Neuronal stem cell (in vitro differentiated cells): ENCODE measurements around the gene WNT6.

Source experiments
- DNase-seq: peaks from one replicate; pipeline ENCODE4 v3.0.0-alpha.2; 2013; ENCODE audit warnings: low spot score
- H2AFZ ChIP-seq: one replicate; pipeline ENCODE4 v1.6.1; 2013; ENCODE audit warnings: mild to moderate bottlenecking, low read length, inconsistent platforms
- H2AK5ac ChIP-seq: 2 replicates; pipeline ENCODE4 v1.6.1; 2013; ENCODE audit warnings: low read depth, mild to moderate bottlenecking, inconsistent platforms, low read length, moderate library complexity, mixed read lengths
- H2BK120ac ChIP-seq: 2 replicates; pipeline ENCODE4 v1.6.1; 2013; ENCODE audit warnings: low read depth, mild to moderate bottlenecking, inconsistent platforms, low read length, moderate library complexity, mixed read lengths
- H2BK12ac ChIP-seq: one replicate; pipeline ENCODE4 v1.6.1; 2013; ENCODE audit warnings: low read length, inconsistent platforms
- H2BK15ac ChIP-seq: 2 replicates; pipeline ENCODE4 v1.6.1; 2013; ENCODE audit warnings: mild to moderate bottlenecking, low read length, inconsistent platforms, mixed read lengths
- H2BK5ac ChIP-seq: one replicate; pipeline ENCODE4 v1.6.1; 2013; ENCODE audit warnings: inconsistent platforms, mild to moderate bottlenecking, low read length, moderate library complexity
- H3K14ac ChIP-seq: one replicate; pipeline ENCODE4 v1.6.1; 2013; ENCODE audit warnings: low read length, inconsistent platforms
- H3K18ac ChIP-seq: 2 replicates; pipeline ENCODE4 v1.6.1; 2013; ENCODE audit warnings: low read length, inconsistent platforms
- H3K23ac ChIP-seq: 2 replicates; pipeline ENCODE4 v1.6.1; 2013; ENCODE audit warnings: low read depth, mild to moderate bottlenecking, mixed read lengths, low read length, inconsistent platforms; ENCODE audit not compliant: poor library complexity
- H3K27ac ChIP-seq: replicated peaks from 3 replicates; pipeline ENCODE4 v1.5.1; 2013; ENCODE audit warnings: low read length, inconsistent platforms
- H3K27me3 ChIP-seq, 3 experiments: 2 replicates each; pipeline ENCODE4 v1.6.1; 2013; ENCODE audit warnings: low read length in 3 of 3, mild to moderate bottlenecking in 2 of 3, inconsistent platforms in 1 of 3, low read depth in 1 of 3, mixed read lengths in 1 of 3, moderate library complexity in 1 of 3; ENCODE audit not compliant: control insufficient read depth in 3 of 3, insufficient read depth in 3 of 3
- H3K36me3 ChIP-seq, 2 donors: replicated peaks in 1 of 2; 2 replicates each; pipeline ENCODE4 v1.6.1; 2013; ENCODE audit warnings: low read length in 2 of 2; ENCODE audit not compliant: control insufficient read depth in 2 of 2, insufficient read depth in 2 of 2
- H3K4ac ChIP-seq: 2 replicates; pipeline ENCODE4 v1.6.1; 2013; ENCODE audit warnings: inconsistent platforms, mild to moderate bottlenecking, low read length, moderate library complexity
- H3K4me1 ChIP-seq, 2 donors: 1 replicate in 1 of 2; 2 replicates in 1 of 2; pipeline ENCODE4 v1.6.1; 2013; ENCODE audit warnings: low read length in 2 of 2, low read depth in 1 of 2; ENCODE audit not compliant: control insufficient read depth in 2 of 2, insufficient read depth in 1 of 2
- H3K4me2 ChIP-seq: one replicate; pipeline ENCODE4 v1.6.1; 2013; ENCODE audit warnings: mild to moderate bottlenecking, low read length, inconsistent platforms; ENCODE audit not compliant: insufficient read depth, poor library complexity, severe bottlenecking
- H3K4me3 ChIP-seq, 2 donors: 2 replicates each; pipeline ENCODE4 v1.5.1; 2013; ENCODE audit warnings: low read length in 2 of 2, mild to moderate bottlenecking in 2 of 2, inconsistent platforms in 1 of 2, moderate library complexity in 1 of 2
- H3K79me1 ChIP-seq: one replicate; pipeline ENCODE4 v1.6.1; 2013; ENCODE audit warnings: low read depth, mild to moderate bottlenecking, inconsistent platforms, low read length, moderate library complexity
- H3K9ac ChIP-seq: one replicate; pipeline ENCODE4 v1.6.1; 2013; ENCODE audit warnings: mild to moderate bottlenecking, low read depth, low read length, inconsistent platforms; ENCODE audit not compliant: poor library complexity
- H3K9me3 ChIP-seq, 2 donors: replicated peaks in 1 of 2; 2 replicates each; pipeline versions ENCODE3 to v1.6.1; 2013; ENCODE audit warnings: low read length in 2 of 2, mild to moderate bottlenecking in 2 of 2, inconsistent platforms in 1 of 2, low read depth in 1 of 2, mixed read lengths in 1 of 2, moderate library complexity in 1 of 2; ENCODE audit not compliant: control insufficient read depth in 2 of 2, insufficient read depth in 1 of 2
- H4K8ac ChIP-seq: one replicate; pipeline ENCODE4 v1.6.1; 2013; ENCODE audit warnings: low read depth, mild to moderate bottlenecking, inconsistent platforms, low read length, moderate library complexity
- H4K91ac ChIP-seq: one replicate; pipeline ENCODE4 v1.6.1; 2013; ENCODE audit warnings: low read length, low read depth, mild to moderate bottlenecking, inconsistent platforms; ENCODE audit not compliant: poor library complexity
- WGBS, 2 donors: extraction: QIAGEN DNeasy Blood & Tissue Kit; methylation state at CpG; one replicate each; pipeline ENCODE4 v1.1.7; 2013; ENCODE audit warnings: missing lambda C conversion rate in 2 of 2, mixed read lengths in 1 of 2; ENCODE audit not compliant: insufficient read length in 2 of 2, insufficient replicate concordance in 1 of 2; ENCODE audit errors: extremely low coverage in 2 of 2; 5-methylcytosine and 5-hydroxymethylcytosine counted together

The WNT6 gene

DNA sequence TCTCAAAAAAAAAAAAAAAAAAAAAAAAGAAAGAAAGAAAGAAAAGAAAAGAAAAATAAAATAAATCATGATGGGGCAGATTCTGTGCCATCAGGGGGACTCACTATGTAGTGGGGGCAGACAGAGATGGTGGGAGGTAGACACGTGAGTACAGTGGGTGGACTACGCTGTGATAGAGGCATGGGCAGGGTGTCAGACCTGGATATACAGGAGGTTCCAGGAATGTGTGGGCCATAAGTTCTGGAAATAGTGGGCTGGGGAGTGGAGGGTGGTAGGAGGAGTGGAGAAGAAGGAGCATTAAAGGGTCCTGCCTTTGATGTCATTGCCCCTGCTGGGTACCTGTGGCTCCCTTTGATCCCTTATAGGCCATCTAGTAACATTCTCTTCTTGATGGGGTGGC lies 8.8 kb upstream of the WNT6 start:
- Histone ChIP-seq H4K8ac (no peak overlapping the region), H3K4me1 (peaks cover 0 to 5% of the 10 kb centered on the region in 2 donors), H3K4me3 (no peak overlapping the region), H2BK120ac (no peak overlapping the region), H2AK5ac (no peak overlapping the region), H2BK15ac (no peak overlapping the region), H3K27ac (no peak overlapping the region), H2BK5ac (no peak overlapping the region), H3K14ac (no peak overlapping the region), H2AFZ (no peak overlapping the region), H3K9ac (no peak overlapping the region), H3K4ac (no peak overlapping the region), H3K23ac (no peak overlapping the region), H3K36me3 (no peaks in the 10 kb centered on the region), H3K9me3 (no peaks in the 10 kb centered on the region), H3K79me1 (no peaks in the 10 kb centered on the region), H3K18ac (no peak overlapping the region), H2BK12ac (no peak overlapping the region), H4K91ac (no peak overlapping the region), H3K27me3 (peaks cover 7 to 41% (median 28%) of the 10 kb centered on the region in 3 experiments), H3K4me2 (no peak overlapping the region)
- no CpG with 5 or more reads among the region's 2 CpGs for WGBS, 2 donors
- no peak for DNase-seq

DNA sequence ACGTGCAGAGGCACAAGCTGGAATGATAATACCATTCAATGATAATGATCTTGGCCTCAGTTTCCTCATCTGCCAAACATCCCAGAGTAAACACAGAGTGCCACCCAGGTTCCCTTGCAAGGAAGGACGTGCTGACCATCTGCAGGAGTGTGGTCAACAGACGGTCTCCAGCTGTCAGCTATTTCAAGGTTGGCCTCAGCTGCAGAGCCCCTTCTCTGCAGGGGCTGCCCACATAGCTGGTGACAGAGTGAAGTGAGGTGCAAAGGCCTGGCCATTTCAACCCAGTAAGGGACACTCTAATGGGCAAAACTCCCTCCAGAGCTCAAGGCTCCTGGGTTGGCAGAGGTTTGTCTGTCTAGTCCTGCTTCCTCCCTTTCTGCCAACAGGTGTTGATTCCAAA lies 8.3 kb upstream of the WNT6 start:
- H3K36me3 ChIP-seq = no peaks in the 10 kb centered on the region
- H3K9me3 ChIP-seq = no peaks in the 10 kb centered on the region
- H3K9ac ChIP-seq = no peak overlapping the region
- peaks cover 0 to 5% of the 10 kb centered on the region in 2 donors for H3K4me1 ChIP-seq
- H2BK120ac ChIP-seq = no peak overlapping the region
- no peak overlapping the region for H3K27ac ChIP-seq
- DNase-seq = no peak
- WGBS, 2 donors = no CpG with 5 or more reads among the region's 3 CpGs
- no peak overlapping the region for H3K14ac ChIP-seq
- H2BK5ac ChIP-seq = no peak overlapping the region
- no peak overlapping the region for H4K91ac ChIP-seq
- H3K27me3 ChIP-seq = peaks cover 7 to 46% (median 33%) of the 10 kb centered on the region in 3 experiments
- H3K23ac ChIP-seq = no peak overlapping the region
- H3K79me1 ChIP-seq = no peaks in the 10 kb centered on the region
- no peak overlapping the region for H4K8ac ChIP-seq
- H3K4me2 ChIP-seq = no peak overlapping the region
- no peak overlapping the region for H2AFZ ChIP-seq
- H3K4ac ChIP-seq = no peak overlapping the region
- H2BK15ac ChIP-seq = no peak overlapping the region
- no peak overlapping the region for H2AK5ac ChIP-seq
- no peak overlapping the region for H2BK12ac ChIP-seq
- no peak overlapping the region for H3K18ac ChIP-seq
- H3K4me3 ChIP-seq = no peak overlapping the region

DNA sequence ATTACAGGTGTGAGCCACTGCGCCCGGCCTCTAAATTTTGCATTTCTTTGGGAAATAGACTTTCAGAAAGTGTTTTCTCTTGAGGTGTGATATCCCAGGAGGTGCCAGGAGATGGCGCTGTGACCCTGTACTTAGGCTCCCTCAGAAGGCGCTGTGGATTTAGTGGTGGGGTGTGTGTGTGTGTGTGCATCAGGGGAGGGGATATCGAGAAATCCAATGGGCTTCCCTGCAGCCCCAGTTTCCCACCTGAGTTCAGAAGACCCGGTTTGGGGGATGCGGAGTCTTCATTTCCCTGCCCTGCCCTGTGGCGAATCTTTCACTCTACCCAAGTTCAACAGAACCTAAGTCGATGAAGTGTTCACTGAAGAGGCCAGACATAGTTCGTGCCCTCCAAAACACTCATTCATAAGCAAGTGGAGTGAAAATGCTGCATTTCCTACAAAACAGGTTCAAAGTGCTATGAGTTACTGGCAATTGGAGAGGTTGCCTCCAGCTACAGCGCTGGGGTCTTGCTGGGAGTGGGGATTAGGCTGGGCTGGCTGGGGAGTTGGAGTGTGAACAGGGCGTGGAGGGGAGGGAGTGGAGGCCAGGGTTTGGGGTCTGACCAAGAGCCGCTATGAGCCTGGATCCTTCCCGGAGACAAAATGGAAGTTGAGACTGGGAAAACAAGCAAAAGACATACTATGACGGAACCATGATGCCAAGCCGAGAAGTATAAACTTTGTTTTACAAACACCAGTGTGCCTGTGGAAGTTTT lies 6.5 kb upstream of the WNT6 start:
- Histone ChIP-seq H2BK5ac (no peak overlapping the region), H3K36me3 (no peaks in the 10 kb centered on the region), H3K9ac (peak overlapping the region; percentile 36), H3K18ac (peak overlapping the region; percentile 9), H3K9me3 (no peaks in the 10 kb centered on the region), H3K23ac (peak overlapping the region; percentile 6), H2BK15ac (no peak overlapping the region), H3K4ac (no peak overlapping the region), H3K4me1 (peaks cover 0 to 5% of the 10 kb centered on the region in 2 donors), H2AFZ (no peak overlapping the region), H3K4me2 (no peak overlapping the region), H2BK120ac (no peak overlapping the region), H2BK12ac (no peak overlapping the region), H4K91ac (no peak overlapping the region), H3K79me1 (no peaks in the 10 kb centered on the region), H3K27ac (no peak overlapping the region), H3K27me3 (peaks cover 17 to 64% (median 50%) of the 10 kb centered on the region in 3 experiments), H3K4me3 (no peak overlapping the region), H3K14ac (no peak overlapping the region), H2AK5ac (no peak overlapping the region), H4K8ac (no peak overlapping the region)
- DNase-seq = peak; percentile 73
- WGBS, 2 donors = no CpG with 5 or more reads among the region's 16 CpGs

DNA sequence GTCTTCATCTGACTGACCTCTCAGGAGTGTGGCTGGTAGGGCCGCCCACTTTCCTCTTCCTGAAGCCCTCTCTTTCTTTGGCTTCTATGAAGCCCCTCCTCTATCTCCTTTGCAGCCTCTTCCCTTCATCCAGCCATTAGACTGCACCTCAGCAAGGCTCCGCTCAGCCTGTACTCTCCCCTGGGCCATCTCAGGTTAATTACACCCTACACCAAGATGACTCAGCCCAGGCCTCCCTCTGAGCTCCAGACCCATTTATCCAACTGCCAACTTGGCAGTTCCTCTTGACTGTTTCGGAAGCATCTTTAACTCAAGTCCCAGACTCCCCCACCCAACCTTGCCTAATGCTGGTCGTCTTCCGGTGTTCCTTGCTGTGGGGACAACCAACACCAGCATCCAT lies 5.8 kb upstream of the WNT6 start:
- no peaks in the 10 kb centered on the region for H3K36me3 ChIP-seq
- no peaks in the 10 kb centered on the region for H3K9me3 ChIP-seq
- no peak overlapping the region for H3K14ac ChIP-seq
- no peak overlapping the region for H2BK120ac ChIP-seq
- no peak overlapping the region for H3K27ac ChIP-seq
- H3K27me3 ChIP-seq = peaks cover 24 to 71% (median 57%) of the 10 kb centered on the region in 3 experiments
- no peaks in the 10 kb centered on the region for H3K79me1 ChIP-seq
- no peak overlapping the region for H2BK12ac ChIP-seq
- no peak overlapping the region for H3K23ac ChIP-seq
- WGBS, 2 donors = no CpG with 5 or more reads among the region's 5 CpGs
- H2BK15ac ChIP-seq = no peak overlapping the region
- H2AK5ac ChIP-seq = no peak overlapping the region
- H4K8ac ChIP-seq = no peak overlapping the region
- no peak overlapping the region for H3K4ac ChIP-seq
- H4K91ac ChIP-seq = no peak overlapping the region
- no peak overlapping the region for H2BK5ac ChIP-seq
- H3K18ac ChIP-seq = no peak overlapping the region
- no peak overlapping the region for H3K4me3 ChIP-seq
- no peak overlapping the region for H3K4me2 ChIP-seq
- no peak overlapping the region for H3K9ac ChIP-seq
- DNase-seq = no peak
- peaks cover 0 to 5% of the 10 kb centered on the region in 2 donors for H3K4me1 ChIP-seq
- no peak overlapping the region for H2AFZ ChIP-seq
